ENCODE measurements around the gene HCN3. TPM values are rescaled to one million over a fixed set of nuclear protein-coding genes. Genes with fewer than 3 reads are reported as not detected.
A peak's percentile ranks its signal among the peaks of the same experiment; 100 is the strongest.

The HCN3 gene
- total and polyA plus RNA-seq, 2 of the 13 experiments (the other 11 are each of a cell fraction or from before 2014, with no cell fraction given), result 2.4 to 10.2 TPM

DNA sequence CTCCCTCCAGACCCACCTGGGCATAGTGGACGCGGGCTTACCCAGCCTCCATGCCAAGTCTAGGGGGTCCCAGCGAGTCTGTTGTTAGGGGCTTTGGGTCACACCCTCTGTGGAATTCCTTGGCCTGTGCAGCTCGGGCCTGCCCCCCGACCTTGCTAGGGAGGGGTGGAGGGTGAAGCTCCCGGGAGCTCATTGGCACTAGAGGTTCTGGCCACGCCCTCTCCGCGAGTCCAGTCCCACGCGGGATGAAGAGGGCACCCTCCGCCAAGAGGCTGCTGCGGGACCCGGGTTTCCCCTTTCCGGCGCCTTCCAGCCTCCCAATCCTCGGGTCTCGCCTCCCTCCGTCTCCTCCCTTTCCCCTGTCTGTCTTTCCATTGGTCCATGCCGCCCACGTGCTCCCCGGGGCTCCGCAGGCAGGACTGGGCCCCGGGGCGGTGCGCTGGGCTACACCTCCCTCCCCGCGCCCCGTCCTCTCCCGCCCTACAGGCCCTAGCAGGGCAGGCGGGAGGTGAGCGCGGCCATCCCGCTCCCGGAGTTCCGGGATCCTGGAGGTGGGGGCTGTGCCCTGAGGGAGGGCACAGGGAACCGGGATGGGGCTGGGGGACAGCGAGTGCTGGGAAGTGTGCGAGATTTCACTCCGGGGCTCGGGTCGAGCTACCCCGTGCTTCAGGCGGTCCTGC is 46.9 kb downstream of the HCN3 start:
- 2% methylated on average over 16 of the region's 44 CpGs for WGBS (ENCODE audit: low lambda C conversion rate)
- Histone ChIP-seq H3K9ac (ENCODE audit: insufficient read depth, low read depth, low read length) (peak overlapping the region; percentile 69), H3K4me1 (ENCODE audit: insufficient read depth, low read length) (peaks cover 36% of the 10 kb centered on the region), H3K27me3 (ENCODE audit: control insufficient read depth in 1 of 2, insufficient read depth in 2 of 2, low read length in 2 of 2) (no peaks in the 10 kb centered on the region; a peak in 1 of 5 replicates), H3K4me3 (replicated peaks in 1 of 3; ENCODE audit: insufficient read depth in 1 of 3, low read depth in 2 of 3, low read length in 3 of 3) (peak overlapping the region; percentile 80 to 94 (median 81)), H3K27ac (ENCODE audit: extremely low read length, insufficient read depth, low read length) (peak overlapping the region; percentile 71), H3K9me3 (ENCODE audit: low read length) (no peaks in the 10 kb centered on the region), H2AFZ (ENCODE audit: low read length) (no peak overlapping the region), H3K79me2 (ENCODE audit: insufficient read depth, low read length) (peaks cover 5% of the 10 kb centered on the region), H3K4me2 (ENCODE audit: low read depth, low read length) (peak overlapping the region; percentile 79), H3K36me3 (replicated peaks in 1 of 2; ENCODE audit: control insufficient read depth in 1 of 2, insufficient read depth in 2 of 2, low read length in 2 of 2) (peaks cover 3 to 26% of the 10 kb centered on the region in 2 experiments; a peak in 4 of 5 replicates), H4K20me1 (ENCODE audit: insufficient read depth, low read length) (no peaks in the 10 kb centered on the region; the same call in none of the 2 replicates)
- ChIA-PET POLR2A (interaction anchor here (0.7 to 4.3 kb wide), 12 partner anchors 13 to 83 kb away, joined by 3 to 38 read pairs (median 4); partner anchors contain the start of genes CLK2, ENTREP3, HCN3 and SCAMP3), CTCF (ENCODE audit: low intra/inter-chr PET ratio, low total read pairs) (interaction anchor here (1.0 to 4.5 kb wide), 4 partner anchors 47 to 118 kb away, joined by 3 to 71 read pairs (median 12); partner anchors contain the start of gene HCN3)
- peak; percentile 93 for DNase-seq (ENCODE audit: low spot score)
- FAIRE-seq, result peak; percentile 68
- BruUV-seq (replicated peaks), result no TSS peak
- in situ Hi-C loops (cut with HindIII; ENCODE audit: extremely low pct_ligation_motif_present, low pct_unique_long_range_greater_than_20kb) (no loop called here), intact Hi-C loops (cut with micrococcal nuclease; ENCODE audit: unreplicated experiment) (loop anchor here (1.0 to 5.0 kb wide), 4 partner anchors 47 to 268 kb away; partner anchors contain the start of genes HCN3, MTX1 and THBS3)
- peak; percentile 84 for ATAC-seq
- peak; percentile 83 for TF ChIP-seq PHF8 (CRISPR knock-in tag; IDR thresholded peaks at IDR 0.05)
- peak; percentile 70 for TF ChIP-seq KAT8 (CRISPR knock-in tag; IDR thresholded peaks at IDR 0.05)
- TF ChIP-seq, protein P1, sequence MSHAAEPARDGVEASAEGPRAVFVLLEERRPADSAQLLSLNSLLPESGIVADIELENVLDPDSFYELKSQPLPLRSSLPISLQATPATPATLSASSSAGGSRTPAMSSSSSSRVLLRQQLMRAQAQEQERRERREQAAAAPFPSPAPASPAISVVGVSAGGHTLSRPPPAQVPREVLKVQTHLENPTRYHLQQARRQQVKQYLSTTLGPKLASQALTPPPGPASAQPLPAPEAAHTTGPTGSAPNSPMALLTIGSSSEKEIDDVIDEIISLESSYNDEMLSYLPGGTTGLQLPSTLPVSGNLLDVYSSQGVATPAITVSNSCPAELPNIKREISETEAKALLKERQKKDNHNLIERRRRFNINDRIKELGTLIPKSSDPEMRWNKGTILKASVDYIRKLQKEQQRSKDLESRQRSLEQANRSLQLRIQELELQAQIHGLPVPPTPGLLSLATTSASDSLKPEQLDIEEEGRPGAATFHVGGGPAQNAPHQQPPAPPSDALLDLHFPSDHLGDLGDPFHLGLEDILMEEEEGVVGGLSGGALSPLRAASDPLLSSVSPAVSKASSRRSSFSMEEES (CRISPR knock-in tag; IDR thresholded peaks at IDR 0.05), result 0 out of 2 replicates have a peak, but pooled peaks have one; percentile 11
- peak in 1 of 2 experiments; percentile 61; a peak in 2 of 4 replicates for TF ChIP-seq POLR2A (IDR thresholded peaks at IDR 0.05; ENCODE audit: insufficient read depth in 1 of 2, low read depth in 2 of 2, low read length in 2 of 2)
- TF ChIP-seq, protein P2, sequence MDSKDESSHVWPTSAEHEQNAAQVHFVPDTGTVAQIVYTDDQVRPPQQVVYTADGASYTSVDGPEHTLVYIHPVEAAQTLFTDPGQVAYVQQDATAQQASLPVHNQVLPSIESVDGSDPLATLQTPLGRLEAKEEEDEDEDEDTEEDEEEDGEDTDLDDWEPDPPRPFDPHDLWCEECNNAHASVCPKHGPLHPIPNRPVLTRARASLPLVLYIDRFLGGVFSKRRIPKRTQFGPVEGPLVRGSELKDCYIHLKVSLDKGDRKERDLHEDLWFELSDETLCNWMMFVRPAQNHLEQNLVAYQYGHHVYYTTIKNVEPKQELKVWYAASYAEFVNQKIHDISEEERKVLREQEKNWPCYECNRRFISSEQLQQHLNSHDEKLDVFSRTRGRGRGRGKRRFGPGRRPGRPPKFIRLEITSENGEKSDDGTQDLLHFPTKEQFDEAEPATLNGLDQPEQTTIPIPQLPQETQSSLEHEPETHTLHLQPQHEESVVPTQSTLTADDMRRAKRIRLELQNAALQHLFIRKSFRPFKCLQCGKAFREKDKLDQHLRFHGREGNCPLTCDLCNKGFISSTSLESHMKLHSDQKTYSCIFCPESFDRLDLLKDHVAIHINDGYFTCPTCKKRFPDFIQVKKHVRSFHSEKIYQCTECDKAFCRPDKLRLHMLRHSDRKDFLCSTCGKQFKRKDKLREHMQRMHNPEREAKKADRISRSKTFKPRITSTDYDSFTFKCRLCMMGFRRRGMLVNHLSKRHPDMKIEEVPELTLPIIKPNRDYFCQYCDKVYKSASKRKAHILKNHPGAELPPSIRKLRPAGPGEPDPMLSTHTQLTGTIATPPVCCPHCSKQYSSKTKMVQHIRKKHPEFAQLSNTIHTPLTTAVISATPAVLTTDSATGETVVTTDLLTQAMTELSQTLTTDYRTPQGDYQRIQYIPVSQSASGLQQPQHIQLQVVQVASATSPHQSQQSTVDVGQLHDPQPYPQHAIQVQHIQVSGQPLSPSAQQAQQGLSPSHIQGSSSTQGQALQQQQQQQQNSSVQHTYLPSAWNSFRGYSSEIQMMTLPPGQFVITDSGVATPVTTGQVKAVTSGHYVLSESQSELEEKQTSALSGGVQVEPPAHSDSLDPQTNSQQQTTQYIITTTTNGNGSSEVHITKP (CRISPR knock-in tag; IDR thresholded peaks at IDR 0.05; ENCODE audit: low read depth), result peak; percentile 57; the same call in 1 of the 2 replicates
- peak; percentile 81 for TF ChIP-seq ZFY (CRISPR knock-in tag; IDR thresholded peaks at IDR 0.05)
- TF ChIP-seq, protein P3, sequence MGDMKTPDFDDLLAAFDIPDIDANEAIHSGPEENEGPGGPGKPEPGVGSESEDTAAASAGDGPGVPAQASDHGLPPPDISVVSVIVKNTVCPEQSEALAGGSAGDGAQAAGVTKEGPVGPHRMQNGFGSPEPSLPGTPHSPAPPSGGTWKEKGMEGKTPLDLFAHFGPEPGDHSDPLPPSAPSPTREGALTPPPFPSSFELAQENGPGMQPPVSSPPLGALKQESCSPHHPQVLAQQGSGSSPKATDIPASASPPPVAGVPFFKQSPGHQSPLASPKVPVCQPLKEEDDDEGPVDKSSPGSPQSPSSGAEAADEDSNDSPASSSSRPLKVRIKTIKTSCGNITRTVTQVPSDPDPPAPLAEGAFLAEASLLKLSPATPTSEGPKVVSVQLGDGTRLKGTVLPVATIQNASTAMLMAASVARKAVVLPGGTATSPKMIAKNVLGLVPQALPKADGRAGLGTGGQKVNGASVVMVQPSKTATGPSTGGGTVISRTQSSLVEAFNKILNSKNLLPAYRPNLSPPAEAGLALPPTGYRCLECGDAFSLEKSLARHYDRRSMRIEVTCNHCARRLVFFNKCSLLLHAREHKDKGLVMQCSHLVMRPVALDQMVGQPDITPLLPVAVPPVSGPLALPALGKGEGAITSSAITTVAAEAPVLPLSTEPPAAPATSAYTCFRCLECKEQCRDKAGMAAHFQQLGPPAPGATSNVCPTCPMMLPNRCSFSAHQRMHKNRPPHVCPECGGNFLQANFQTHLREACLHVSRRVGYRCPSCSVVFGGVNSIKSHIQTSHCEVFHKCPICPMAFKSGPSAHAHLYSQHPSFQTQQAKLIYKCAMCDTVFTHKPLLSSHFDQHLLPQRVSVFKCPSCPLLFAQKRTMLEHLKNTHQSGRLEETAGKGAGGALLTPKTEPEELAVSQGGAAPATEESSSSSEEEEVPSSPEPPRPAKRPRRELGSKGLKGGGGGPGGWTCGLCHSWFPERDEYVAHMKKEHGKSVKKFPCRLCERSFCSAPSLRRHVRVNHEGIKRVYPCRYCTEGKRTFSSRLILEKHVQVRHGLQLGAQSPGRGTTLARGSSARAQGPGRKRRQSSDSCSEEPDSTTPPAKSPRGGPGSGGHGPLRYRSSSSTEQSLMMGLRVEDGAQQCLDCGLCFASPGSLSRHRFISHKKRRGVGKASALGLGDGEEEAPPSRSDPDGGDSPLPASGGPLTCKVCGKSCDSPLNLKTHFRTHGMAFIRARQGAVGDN (CRISPR knock-in tag; IDR thresholded peaks at IDR 0.05), result peak; percentile 75
- TF ChIP-seq ZNF572 (CRISPR knock-in tag; IDR thresholded peaks at IDR 0.05), result no peak
- 0 out of 2 replicates have a peak, but pooled peaks have one; percentile 22 for TF ChIP-seq RNF2 (conservative IDR thresholded peaks at IDR 0.05; ENCODE audit: low read depth)
- TF ChIP-seq, protein P4, sequence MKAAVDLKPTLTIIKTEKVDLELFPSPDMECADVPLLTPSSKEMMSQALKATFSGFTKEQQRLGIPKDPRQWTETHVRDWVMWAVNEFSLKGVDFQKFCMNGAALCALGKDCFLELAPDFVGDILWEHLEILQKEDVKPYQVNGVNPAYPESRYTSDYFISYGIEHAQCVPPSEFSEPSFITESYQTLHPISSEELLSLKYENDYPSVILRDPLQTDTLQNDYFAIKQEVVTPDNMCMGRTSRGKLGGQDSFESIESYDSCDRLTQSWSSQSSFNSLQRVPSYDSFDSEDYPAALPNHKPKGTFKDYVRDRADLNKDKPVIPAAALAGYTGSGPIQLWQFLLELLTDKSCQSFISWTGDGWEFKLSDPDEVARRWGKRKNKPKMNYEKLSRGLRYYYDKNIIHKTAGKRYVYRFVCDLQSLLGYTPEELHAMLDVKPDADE (CRISPR knock-in tag; IDR thresholded peaks at IDR 0.05), result 0 out of 2 replicates have a peak, but pooled peaks have one; percentile 42
- TF ChIP-seq ZNF207 (IDR thresholded peaks at IDR 0.05; ENCODE audit: borderline replicate concordance), result no peak
- TF ChIP-seq ZNF431 (CRISPR knock-in tag; IDR thresholded peaks at IDR 0.05; ENCODE audit: borderline replicate concordance, low read depth), result 0 out of 2 replicates have a peak, but pooled peaks have one; percentile 22
